T-helper 9 cell (primary cell): ENCODE measurements around the gene ZRSR2.
"Not testable (repeated sequence)": the region's sequence is repeated elsewhere in the genome, so short reads cannot be mapped to it uniquely, and the experiment has no call there.

Experiments
- DNase-seq: peaks from one replicate; pipeline ENCODE4 v3.0.0-alpha.2; 2020
- total RNA-seq, 2 donors: gene quantifications; one replicate each; lab custom pipeline; 2026; lab: John Stamatoyannopoulos, UW

ZRSR2 gene, protein sequence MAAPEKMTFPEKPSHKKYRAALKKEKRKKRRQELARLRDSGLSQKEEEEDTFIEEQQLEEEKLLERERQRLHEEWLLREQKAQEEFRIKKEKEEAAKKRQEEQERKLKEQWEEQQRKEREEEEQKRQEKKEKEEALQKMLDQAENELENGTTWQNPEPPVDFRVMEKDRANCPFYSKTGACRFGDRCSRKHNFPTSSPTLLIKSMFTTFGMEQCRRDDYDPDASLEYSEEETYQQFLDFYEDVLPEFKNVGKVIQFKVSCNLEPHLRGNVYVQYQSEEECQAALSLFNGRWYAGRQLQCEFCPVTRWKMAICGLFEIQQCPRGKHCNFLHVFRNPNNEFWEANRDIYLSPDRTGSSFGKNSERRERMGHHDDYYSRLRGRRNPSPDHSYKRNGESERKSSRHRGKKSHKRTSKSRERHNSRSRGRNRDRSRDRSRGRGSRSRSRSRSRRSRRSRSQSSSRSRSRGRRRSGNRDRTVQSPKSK
- total RNA-seq: 28.7 to 34.6 reads per million in 2 donors

DNA sequence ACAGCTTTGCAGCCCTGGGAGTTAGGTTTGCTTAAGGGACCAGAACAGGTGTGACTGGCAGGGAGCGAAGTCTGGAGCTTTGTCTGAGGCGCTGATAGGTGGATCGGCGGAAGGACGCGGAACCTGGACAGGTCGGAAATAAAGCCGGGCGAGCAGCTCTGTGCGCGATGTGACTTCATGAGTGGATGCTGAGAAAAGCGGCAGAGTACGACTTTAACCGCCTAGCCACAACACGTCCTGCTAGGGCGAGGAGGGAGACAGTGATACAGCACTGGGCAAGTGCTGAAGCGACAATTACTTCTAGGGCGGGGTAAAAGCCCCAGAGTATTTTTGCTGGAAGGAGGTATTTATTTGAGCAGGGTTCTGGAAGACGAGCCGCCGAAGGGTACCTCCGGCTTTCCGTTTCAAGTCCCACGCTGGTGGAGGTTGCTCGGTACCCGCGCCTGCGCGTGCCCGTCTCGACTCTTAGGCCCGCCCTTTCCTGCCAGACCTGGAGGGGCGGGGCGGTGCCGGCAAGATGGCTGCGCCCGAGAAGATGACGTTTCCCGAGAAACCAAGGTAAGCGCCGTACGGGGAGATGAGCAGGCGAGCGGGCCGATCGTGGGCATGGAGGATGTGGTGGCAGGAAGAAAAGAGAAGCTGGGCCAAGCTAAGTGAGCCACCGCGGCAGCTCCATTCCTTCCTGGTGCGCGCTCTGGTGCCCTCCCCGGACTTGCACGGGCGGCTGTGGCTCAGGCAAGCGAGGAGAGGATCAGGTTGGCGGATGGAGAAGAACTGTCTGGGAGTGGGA, at the start of gene ZRSR2:
Gene ZRSR2, plus strand, starts transcription at position 506 of the 790 bp plus-strand sequence. Its CDS starts 12 bp downstream, at position 518.
- peak; percentile 87 for DNase-seq

- DNase-seq: no peak
Observed at GRCh38 chrX:15744181-15744867, 46.0 kb upstream of the ZRSR2 start.

DNA sequence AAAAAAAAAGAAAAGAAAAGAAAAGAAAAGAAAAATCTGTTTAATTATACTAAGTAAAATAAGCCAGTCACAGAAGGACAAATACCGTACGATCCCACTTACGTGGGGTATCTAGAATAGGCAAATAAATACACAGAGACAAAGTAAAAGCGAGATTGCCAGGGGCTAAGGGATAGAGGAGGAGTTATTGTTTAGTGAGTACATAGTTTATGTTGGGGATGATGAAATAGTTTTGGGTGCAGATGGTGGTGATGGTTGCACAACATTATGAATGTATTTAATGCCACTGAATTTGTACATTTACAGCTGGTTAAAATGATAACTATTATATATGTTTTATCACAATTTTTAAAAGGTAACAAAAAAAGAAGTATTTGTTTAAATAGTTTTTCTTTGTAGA, 45.1 kb upstream of the ZRSR2 start:
- no peak for DNase-seq

- not testable (repeated sequence) for DNase-seq
Observed at GRCh38 chrX:15746651-15747050, 43.6 kb upstream of the ZRSR2 start.

DNA sequence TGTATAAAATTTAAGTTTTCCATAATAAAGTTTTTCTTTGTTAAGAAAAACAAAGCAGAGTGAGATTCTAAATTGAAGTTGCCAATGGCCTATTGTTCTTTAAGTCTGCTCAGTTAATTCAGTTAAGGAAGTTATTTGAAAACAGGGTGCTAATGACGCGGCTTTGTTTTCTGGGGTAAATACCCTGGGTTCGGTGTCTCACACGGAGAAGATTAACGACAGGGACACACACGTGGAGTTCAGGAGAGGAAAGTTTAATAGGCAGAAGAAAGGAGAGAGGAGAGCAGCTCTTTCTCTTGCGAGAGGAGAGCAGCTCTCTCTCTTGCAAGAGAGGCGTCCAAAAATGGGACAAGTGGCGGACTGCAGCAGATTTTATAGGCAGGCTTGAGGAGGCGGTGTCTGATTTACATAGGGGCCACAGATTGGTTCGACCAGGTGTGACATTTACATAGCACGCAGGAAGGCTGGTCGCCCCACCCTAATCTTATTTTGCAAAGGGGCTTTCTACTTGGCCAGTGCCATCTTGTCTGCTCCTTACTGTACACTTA, 42.6 kb upstream of the ZRSR2 start:
- no peak for DNase-seq

- DNase-seq: no peak
Observed at GRCh38 chrX:15748841-15749240, 41.4 kb upstream of the ZRSR2 start.

DNA sequence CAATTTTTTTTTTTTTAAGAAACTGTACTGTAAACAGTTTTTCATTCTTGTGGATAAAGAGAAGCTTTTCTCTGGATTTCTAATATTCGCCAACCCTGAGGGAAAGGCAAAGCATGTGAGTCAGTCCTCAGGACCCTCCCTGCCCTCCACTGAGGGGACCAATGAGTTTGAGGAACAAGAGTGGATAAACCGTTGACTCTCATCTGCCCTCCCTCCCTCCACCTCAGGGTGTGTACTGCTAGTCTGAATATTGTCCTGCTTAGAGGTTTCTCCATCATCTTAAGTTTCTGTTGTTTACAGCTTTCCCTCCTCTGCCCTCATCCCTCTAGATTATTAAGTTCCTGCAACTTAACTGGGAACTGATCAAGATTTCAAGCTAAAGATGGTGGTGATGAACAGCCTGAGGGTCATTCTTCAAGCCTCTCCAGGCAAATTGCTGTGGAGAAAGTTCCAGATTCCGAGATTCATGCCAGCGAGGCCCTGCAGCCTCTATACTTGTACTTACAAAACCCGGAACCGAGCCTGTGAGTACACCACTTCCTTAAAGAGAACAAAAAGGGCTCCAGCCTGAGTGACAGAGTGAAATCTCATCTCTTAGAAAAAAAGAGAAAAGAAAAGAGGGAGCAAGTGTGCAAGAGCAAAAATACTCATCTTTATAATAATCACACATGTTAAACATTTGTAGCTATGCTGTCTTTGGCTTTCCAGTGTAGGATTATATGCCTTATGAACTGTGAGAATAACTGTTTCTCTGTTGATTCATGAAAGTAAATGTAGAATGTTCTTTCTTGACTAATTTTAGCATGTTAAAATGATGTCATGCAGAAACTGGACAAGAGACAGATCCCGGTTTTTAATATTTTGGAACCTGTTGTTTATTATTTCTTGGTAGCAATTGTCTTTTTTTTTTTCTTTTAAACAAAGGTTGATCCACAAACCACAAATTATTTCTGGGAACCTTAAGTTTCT, 40.4 kb upstream of the ZRSR2 start:
- DNase-seq: no peak

DNA sequence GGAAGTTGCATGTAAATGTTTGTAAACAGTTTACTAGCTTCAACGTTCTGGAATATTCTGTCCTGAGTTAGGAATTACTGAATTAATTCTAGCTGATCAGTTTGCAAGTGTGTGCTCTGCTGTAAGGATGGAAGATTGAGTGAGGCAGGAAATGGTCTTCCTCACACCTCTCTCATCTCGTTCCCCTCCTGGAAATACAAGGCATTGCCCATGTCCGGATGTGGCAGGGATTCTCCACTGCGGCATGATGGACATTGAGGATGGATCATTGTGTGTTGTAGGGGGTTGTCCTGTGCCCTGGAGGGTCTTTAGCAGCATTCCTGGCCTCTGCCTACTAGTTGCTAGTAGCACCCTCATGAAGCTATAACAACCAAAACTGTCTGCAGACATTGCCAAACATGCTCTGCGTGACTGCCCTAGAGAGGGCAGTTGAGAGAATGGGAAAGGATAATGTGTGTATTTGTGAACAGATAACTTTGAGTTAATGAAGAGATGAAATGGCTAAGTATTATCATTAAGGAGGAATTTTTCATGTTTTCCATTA, 39.6 kb upstream of the ZRSR2 start:
- DNase-seq: no peak

GRCh38 chrX:15751155-15751819, 39.0 kb upstream of the ZRSR2 start:
- DNase-seq: no peak

GRCh38 chrX:15755091-15755490, 35.2 kb upstream of the ZRSR2 start:
- DNase-seq: no peak

DNA sequence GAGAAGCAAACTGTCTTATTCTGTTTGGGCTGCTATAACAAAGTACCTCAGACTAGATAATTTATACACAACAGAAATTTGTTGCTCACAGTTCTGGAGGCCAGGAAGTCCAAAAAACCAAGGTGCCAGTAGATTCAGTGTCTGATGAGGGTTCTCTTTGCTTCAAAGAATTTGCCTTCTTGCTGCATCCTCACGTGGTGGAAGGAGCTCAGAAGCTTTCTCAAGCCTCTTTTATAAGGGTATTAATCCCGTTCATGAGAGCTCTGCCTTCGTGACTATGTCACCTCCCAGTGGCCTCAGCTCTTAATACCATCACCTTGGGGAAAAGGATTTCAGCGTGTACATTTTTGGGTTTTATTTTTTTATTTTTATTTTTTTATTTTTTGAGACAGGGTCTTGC, 32.1 kb upstream of the ZRSR2 start:
- no peak for DNase-seq

DNA sequence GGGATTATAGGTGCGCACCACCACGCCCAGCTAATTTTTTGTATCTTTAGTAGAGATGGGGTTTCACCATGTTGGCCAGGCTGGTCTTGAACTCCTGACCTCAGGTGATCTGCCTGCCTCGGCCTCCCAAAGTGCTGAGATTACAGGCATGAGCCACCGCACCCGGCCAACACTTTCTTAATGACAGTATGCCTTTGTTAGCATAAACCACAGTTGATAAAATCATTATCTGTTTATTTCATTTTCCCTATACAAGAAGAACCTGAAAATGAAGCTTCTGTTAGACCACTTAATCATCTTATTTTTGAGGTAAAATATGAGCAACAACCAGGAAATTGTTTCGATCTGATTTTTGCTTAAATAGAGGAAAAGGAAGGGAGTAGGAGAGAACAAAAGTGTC, 30.4 kb upstream of the ZRSR2 start:
- not testable (repeated sequence) for DNase-seq

GRCh38 chrX:15761564-15762191, 28.6 kb upstream of the ZRSR2 start:
- no peak for DNase-seq

GRCh38 chrX:15769300-15769954, 20.9 kb upstream of the ZRSR2 start:
- no peak for DNase-seq

DNA sequence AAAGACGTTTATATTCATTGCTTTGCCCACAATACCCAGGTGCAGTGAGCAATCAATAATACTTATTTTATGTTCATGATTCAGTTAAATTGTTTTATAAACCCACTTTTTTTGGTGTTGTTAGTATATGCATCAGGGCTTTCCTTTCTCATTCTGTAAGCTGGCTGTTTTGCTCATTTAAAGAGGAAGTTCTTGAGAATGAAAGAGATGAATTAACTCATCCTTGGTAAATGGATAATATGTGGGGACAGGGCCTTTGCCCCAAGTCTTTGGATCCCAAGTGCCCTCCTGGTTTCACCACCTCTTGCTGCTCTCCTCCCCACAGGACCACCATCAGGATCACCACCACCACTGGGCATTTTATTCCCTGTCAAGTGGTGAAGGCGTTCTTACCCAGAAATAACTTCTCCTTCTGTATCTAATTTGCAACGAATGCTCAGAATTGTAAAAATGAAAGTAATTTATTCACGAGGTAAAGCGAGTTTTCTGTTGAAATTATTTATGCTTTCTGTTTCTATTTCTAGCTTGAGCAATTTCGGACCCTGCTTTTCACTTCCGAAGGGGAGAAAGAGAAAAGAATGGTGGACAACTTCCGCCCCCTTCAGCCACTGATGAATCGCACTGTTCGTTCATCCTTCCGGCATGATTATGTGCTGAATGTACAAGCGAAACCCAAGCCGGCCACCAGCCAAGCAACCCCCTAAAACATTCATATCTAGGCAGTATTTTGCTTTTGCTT, 8.2 kb upstream of the ZRSR2 start:
- no peak for DNase-seq

DNA sequence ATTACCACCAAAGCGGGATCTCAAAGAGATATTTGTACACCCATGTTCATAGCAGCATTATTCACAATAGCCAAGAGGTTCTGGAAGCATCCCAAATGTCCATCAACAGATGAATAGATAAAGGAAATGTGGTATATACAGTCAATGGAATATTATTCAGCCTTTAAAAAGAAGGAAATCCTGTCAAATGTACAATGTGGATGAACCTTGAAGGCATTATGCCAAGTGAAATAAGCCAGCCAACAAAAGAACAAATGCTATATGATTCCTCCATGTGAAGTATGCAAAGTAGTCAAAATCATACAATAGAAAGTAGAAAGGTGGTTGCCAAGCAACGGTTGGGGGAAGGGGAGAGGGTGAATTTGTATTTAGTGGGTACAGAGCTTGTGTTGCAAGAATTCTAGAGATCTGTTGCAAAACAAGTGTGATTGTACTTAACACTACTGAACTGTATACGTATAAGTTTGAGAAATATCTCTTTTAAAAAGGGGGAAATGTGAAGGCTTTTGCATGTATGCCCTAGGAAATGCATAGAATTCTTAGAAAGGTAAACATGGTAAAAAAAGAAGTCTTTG, 5.0 kb upstream of the ZRSR2 start:
- DNase-seq: no peak

GRCh38 chrX:15786915-15787314, 3.4 kb upstream of the ZRSR2 start:
- no peak for DNase-seq

DNA sequence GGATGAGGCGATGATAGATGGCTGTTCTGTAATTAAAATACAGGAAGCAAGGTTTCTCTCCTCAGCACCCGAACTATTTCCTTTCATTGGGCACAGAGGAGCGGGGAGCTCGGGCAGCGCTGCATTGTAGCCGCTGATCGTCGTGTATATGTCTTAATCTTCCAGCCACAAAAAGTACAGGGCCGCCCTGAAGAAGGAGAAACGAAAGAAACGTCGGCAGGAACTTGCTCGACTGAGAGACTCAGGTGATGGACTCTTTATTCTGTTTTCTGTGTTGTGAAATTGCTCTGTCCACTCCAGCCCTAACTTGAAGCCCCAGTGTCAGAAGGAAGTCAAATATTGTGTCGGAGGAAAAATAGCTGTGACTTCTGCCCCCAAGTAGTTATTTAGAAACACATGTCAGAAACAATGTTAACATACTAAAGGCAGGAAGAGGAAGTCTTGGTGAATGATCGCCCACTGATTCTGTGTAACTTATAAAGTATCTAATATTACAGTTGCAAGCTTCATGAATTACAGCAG, 546 bp downstream of the ZRSR2 start:
- DNase-seq: no peak
